ENCODE data around the gene ANKRD9.

Gene ANKRD9

GRCh38 chr14:102538602-102539543, 29.3 kb upstream of the ANKRD9 start:
- no peaks in the 10 kb centered on the region for H4K20me1 ChIP-seq
- H3K9ac ChIP-seq = peak overlapping the region; percentile 84
- peak overlapping the region; percentile 97 for H3K27ac ChIP-seq
- no peaks in the 10 kb centered on the region for H3K36me3 ChIP-seq
- H3K4me3 ChIP-seq = peak overlapping the region; percentile 41
- peak overlapping the region; percentile 95 for H3K4me2 ChIP-seq
- H3K9me3 ChIP-seq = no peaks in the 10 kb centered on the region
- TF ChIP-seq Cebpa-rat (IDR thresholded peaks at IDR 0.05) = no peak
- H3K4me1 ChIP-seq = peaks cover 91% of the 10 kb centered on the region
- H3K27me3 ChIP-seq = no peaks in the 10 kb centered on the region; the same call in 1 of the 2 replicates

- H3K4me3 ChIP-seq = peak overlapping the region; percentile 41
- H3K36me3 ChIP-seq = no peaks in the 10 kb centered on the region
- H3K4me2 ChIP-seq = peak overlapping the region; percentile 95
These were observed 28.5 kb upstream of the ANKRD9 start for GRCh38 chr14:102537981-102538601.

GRCh38 chr14:102532204-102532658, 22.7 kb upstream of the ANKRD9 start:
- Histone ChIP-seq H3K9me3 (no peaks in the 10 kb centered on the region), H3K9ac (no peak overlapping the region), H3K4me2 (peak overlapping the region; percentile 66; the same call in 1 of the 2 replicates), H3K36me3 (no peaks in the 10 kb centered on the region), H3K27me3 (no peaks in the 10 kb centered on the region), H4K20me1 (no peaks in the 10 kb centered on the region), H3K4me3 (no peak overlapping the region), H3K27ac (0 out of 2 replicates have a peak overlapping the region, but pooled peaks have one; percentile 55), H3K4me1 (peaks cover 73% of the 10 kb centered on the region)
- TF ChIP-seq Cebpa-rat (IDR thresholded peaks at IDR 0.05) = no peak

More at GRCh38 chr14:102537981-102538601, 28.5 kb upstream of the ANKRD9 start:
- no peaks in the 10 kb centered on the region for H3K9me3 ChIP-seq
- no peak for TF ChIP-seq Cebpa-rat (IDR thresholded peaks at IDR 0.05)
- H3K27ac ChIP-seq = peak overlapping the region; percentile 97
- no peaks in the 10 kb centered on the region for H4K20me1 ChIP-seq
- peak overlapping the region; percentile 84 for H3K9ac ChIP-seq
- no peaks in the 10 kb centered on the region for H3K27me3 ChIP-seq
- H3K4me1 ChIP-seq = peaks cover 92% of the 10 kb centered on the region

GRCh38 chr14:102530828-102531478, 21.4 kb upstream of the ANKRD9 start:
- Histone ChIP-seq H3K9me3 (no peaks in the 10 kb centered on the region), H4K20me1 (no peaks in the 10 kb centered on the region), H3K4me1 (peaks cover 68% of the 10 kb centered on the region), H3K27ac (peak overlapping the region; percentile 23; the same call in 1 of the 2 replicates), H3K4me3 (no peak overlapping the region), H3K9ac (no peak overlapping the region), H3K27me3 (no peaks in the 10 kb centered on the region), H3K4me2 (peak overlapping the region; percentile 55), H3K36me3 (no peaks in the 10 kb centered on the region)
- no peak for TF ChIP-seq Cebpa-rat (IDR thresholded peaks at IDR 0.05)

GRCh38 chr14:102528431-102529170, 19.0 kb upstream of the ANKRD9 start:
- no peaks in the 10 kb centered on the region for H4K20me1 ChIP-seq
- H3K9me3 ChIP-seq = no peaks in the 10 kb centered on the region
- no peak for TF ChIP-seq Cebpa-rat (IDR thresholded peaks at IDR 0.05)
- peaks cover 71% of the 10 kb centered on the region for H3K4me1 ChIP-seq
- H3K4me2 ChIP-seq = no peak overlapping the region
- H3K36me3 ChIP-seq = no peaks in the 10 kb centered on the region
- H3K4me3 ChIP-seq = no peak overlapping the region
- H3K27ac ChIP-seq = no peak overlapping the region
- H3K27me3 ChIP-seq = no peaks in the 10 kb centered on the region
- no peak overlapping the region for H3K9ac ChIP-seq

GRCh38 chr14:102525929-102526497, 16.4 kb upstream of the ANKRD9 start:
- no peaks in the 10 kb centered on the region for H3K27me3 ChIP-seq
- H3K4me1 ChIP-seq = peaks cover 68% of the 10 kb centered on the region
- H3K4me2 ChIP-seq = peak overlapping the region; percentile 84
- TF ChIP-seq Cebpa-rat (IDR thresholded peaks at IDR 0.05) = no peak
- H3K9me3 ChIP-seq = no peaks in the 10 kb centered on the region
- no peaks in the 10 kb centered on the region for H3K36me3 ChIP-seq
- H3K27ac ChIP-seq = peak overlapping the region; percentile 49; the same call in 1 of the 2 replicates
- H3K4me3 ChIP-seq = no peak overlapping the region
- no peak overlapping the region for H3K9ac ChIP-seq
- no peaks in the 10 kb centered on the region for H4K20me1 ChIP-seq

GRCh38 chr14:102525219-102525928, 15.8 kb upstream of the ANKRD9 start:
- TF ChIP-seq Cebpa-rat (IDR thresholded peaks at IDR 0.05) = no peak
- peak overlapping the region; percentile 72 for H3K27ac ChIP-seq

GRCh38 chr14:102524451-102525218, 15.1 kb upstream of the ANKRD9 start:
- Histone ChIP-seq H3K27ac (peak overlapping the region; percentile 73), H3K4me3 (peak overlapping the region; percentile 67), H4K20me1 (no peaks in the 10 kb centered on the region), H3K27me3 (no peaks in the 10 kb centered on the region), H3K4me1 (peaks cover 63% of the 10 kb centered on the region), H3K9ac (peak overlapping the region; percentile 69), H3K36me3 (no peaks in the 10 kb centered on the region), H3K4me2 (peak overlapping the region; percentile 84), H3K9me3 (no peaks in the 10 kb centered on the region)
- TF ChIP-seq Cebpa-rat (IDR thresholded peaks at IDR 0.05) = no peak

More at GRCh38 chr14:102525219-102525928, 15.8 kb upstream of the ANKRD9 start:
- Histone ChIP-seq H3K9ac (peak overlapping the region; percentile 69), H3K4me2 (peak overlapping the region; percentile 84), H4K20me1 (no peaks in the 10 kb centered on the region), H3K27me3 (no peaks in the 10 kb centered on the region), H3K36me3 (no peaks in the 10 kb centered on the region), H3K4me3 (peak overlapping the region; percentile 67), H3K4me1 (peaks cover 66% of the 10 kb centered on the region), H3K9me3 (no peaks in the 10 kb centered on the region)

Measured in BLaER1 (cell line).